Measurements from ENCODE around the gene ELF2. TPM values are rescaled to one million over a fixed set of nuclear protein-coding genes. Genes with fewer than 3 reads are reported as not detected.
A peak's percentile ranks its signal among the peaks of the same experiment; 100 is the strongest.
"Not testable (repeated sequence)": the region's sequence is repeated elsewhere in the genome, so short reads cannot be mapped to it uniquely, and the experiment has no call there.

The ELF2 gene
- total RNA-seq, 3 donors from 2014 or later = 59.4 to 106 (median 67.2) TPM

GRCh38 chr4:139167774-139168444 is 9.1 kb downstream of the ELF2 start:
- Histone ChIP-seq H3K36me3 (no peaks in the 10 kb centered on the region), H3K4me1 (no peaks in the 10 kb centered on the region), H3K27ac (no peak overlapping the region), H3K9me3 (no peaks in the 10 kb centered on the region), H3K4me3 (no peak overlapping the region), H3K27me3 (no peaks in the 10 kb centered on the region)
- DNase-seq (ENCODE audit: low spot score in 2 of 2) = no peak
- intact Hi-C loops (cut with DNase I; ENCODE audit: low total_unique reads) = no loop called here
- peak; percentile 51 to 67 (median 56) for TF ChIP-seq CTCF (IDR thresholded peaks at IDR 0.05)
- no peak for TF ChIP-seq POLR2AphosphoS5 (IDR thresholded peaks at IDR 0.05)

- TF ChIP-seq POLR2AphosphoS5 (IDR thresholded peaks at IDR 0.05) (no peak), CTCF (IDR thresholded peaks at IDR 0.05) (no peak), POLR2A (IDR thresholded peaks at IDR 0.05) (no peak)
- Histone ChIP-seq H3K4me1 (no peaks in the 10 kb centered on the region), H3K9me3 (no peaks in the 10 kb centered on the region), H3K36me3 (no peaks in the 10 kb centered on the region), H3K27me3 (no peaks in the 10 kb centered on the region), H3K27ac (no peak overlapping the region), H3K4me3 (no peak overlapping the region)
- intact Hi-C loops (cut with DNase I; ENCODE audit: low total_unique reads) = no loop called here
- no peak for DNase-seq (ENCODE audit: low spot score in 2 of 2)
Observed at GRCh38 chr4:139164731-139165130, 12.3 kb downstream of the ELF2 start.

- intact Hi-C loops (cut with DNase I; ENCODE audit: low total_unique reads) = no loop called here
- Histone ChIP-seq H3K4me1 (no peaks in the 10 kb centered on the region), H3K36me3 (no peaks in the 10 kb centered on the region)
Observed at GRCh38 chr4:139163806-139164206, 13.2 kb downstream of the ELF2 start.

GRCh38 chr4:139157977-139158376 is 19.0 kb downstream of the ELF2 start:
- intact Hi-C loops (cut with DNase I; ENCODE audit: low total_unique reads); H3K4me3 ChIP-seq; H3K9me3 ChIP-seq; H3K27me3 ChIP-seq; H3K4me1 ChIP-seq; H3K36me3 ChIP-seq; H3K27ac ChIP-seq; DNase-seq (ENCODE audit: low spot score in 2 of 2): not testable (repeated sequence)

More at GRCh38 chr4:139163806-139164206, 13.2 kb downstream of the ELF2 start:
- H3K27ac ChIP-seq = no peak overlapping the region
- H3K27me3 ChIP-seq = no peaks in the 10 kb centered on the region
- H3K4me3 ChIP-seq = no peak overlapping the region
- no peak for DNase-seq (ENCODE audit: low spot score in 2 of 2)
- no peak for TF ChIP-seq CTCF (IDR thresholded peaks at IDR 0.05)
- TF ChIP-seq POLR2A (IDR thresholded peaks at IDR 0.05) = no peak
- TF ChIP-seq POLR2AphosphoS5 (IDR thresholded peaks at IDR 0.05) = no peak
- H3K9me3 ChIP-seq = no peaks in the 10 kb centered on the region

GRCh38 chr4:139154952-139155557 is 22.0 kb downstream of the ELF2 start:
- intact Hi-C loops (cut with DNase I; ENCODE audit: low total_unique reads) = no loop called here
- H3K27ac ChIP-seq = no peak overlapping the region

More at GRCh38 chr4:139154952-139155557, 22.0 kb downstream of the ELF2 start:
- H3K27me3 ChIP-seq = no peaks in the 10 kb centered on the region
- H3K9me3 ChIP-seq = no peaks in the 10 kb centered on the region
- TF ChIP-seq CTCF (IDR thresholded peaks at IDR 0.05) = no peak
- TF ChIP-seq POLR2A (IDR thresholded peaks at IDR 0.05) = no peak
- no peak for TF ChIP-seq POLR2AphosphoS5 (IDR thresholded peaks at IDR 0.05)
- no peak overlapping the region for H3K4me3 ChIP-seq
- H3K4me1 ChIP-seq = no peaks in the 10 kb centered on the region
- H3K36me3 ChIP-seq = no peaks in the 10 kb centered on the region
- no peak for DNase-seq (ENCODE audit: low spot score in 2 of 2)

All from breast epithelium (tissue), 4 donors.